K562 (cell line): ENCODE data around the gene RMND5A. TPM values are rescaled to one million over a fixed set of nuclear protein-coding genes. Genes with fewer than 3 reads are reported as not detected.

ENCODE experiments used
- ATAC-seq: fragments of 200-7000 bp; cut with Tn5 transposase; 3 replicates; pipeline ENCODE4 v1.9.1; 2020; ENCODE audit warnings: moderate library complexity
- BruUV-seq: library from RNA; stranded (reverse); fragments of 400-500 nt; replicated peaks from 2 replicates; lab custom pipeline; 2021; lab: Mats Ljungman, UMichigan
- CTCF ChIA-PET: fragments of 300-600 bp; formaldehyde crosslinking; extraction: SDS; loops from one replicate; lab custom pipeline; 2021; ENCODE audit warnings: low intra/inter-chr PET ratio; lab: Yijun Ruan, JAX
- POLR2A ChIA-PET: fragments of 300-600, 350-650 bp; sonication (Branson Sonifier 250); formaldehyde crosslinking; extraction: SDS; loops from one replicate; lab custom pipeline; 2021; ENCODE audit warnings: antibody characterized with exemption, inconsistent platforms; lab: Yijun Ruan, JAX
- DNase-seq, 4 experiments: peaks; one replicate each; pipeline versions ENCODE4 v3.0.0 to v3.0.0-alpha.2; 2011 to 2018; ENCODE audit warnings: low spot score in 3 of 4, mixed read lengths in 3 of 4; ENCODE audit errors: extremely low read depth in 1 of 4
- FAIRE-seq: peaks from 2 replicates; lab custom pipeline; 2011; peaks lifted over from hg19 to GRCh38; lab: Jason Lieb, UNC
- H2AFZ ChIP-seq: 2 replicates; pipeline ENCODE4 v1.6.0; 2011; ENCODE audit warnings: low read depth, low read length, control low read depth, inconsistent platforms
- H3K27ac ChIP-seq: fragments of 200-600 bp; 3 replicates; pipeline ENCODE4 v1.8.0; 2011; ENCODE audit warnings: low read depth, mild to moderate bottlenecking, control low read depth, inconsistent platforms, low read length, moderate library complexity, mixed read lengths; ENCODE audit errors: extremely low read depth
- H3K27me3 ChIP-seq, 2 experiments: fragments of 300-600 bp in 1 of 2; 2 replicates in 1 of 2; 3 replicates in 1 of 2; pipeline versions ENCODE4 v1.6.0 to v1.8.0; 2011; ENCODE audit warnings: inconsistent platforms in 2 of 2, low read length in 2 of 2, mild to moderate bottlenecking in 1 of 2, mixed read lengths in 1 of 2, moderate library complexity in 1 of 2; ENCODE audit not compliant: control insufficient read depth in 2 of 2, insufficient read depth in 2 of 2
- H3K36me3 ChIP-seq: fragments of 300-600 bp; 3 replicates; pipeline ENCODE4 v1.8.0; 2011; ENCODE audit warnings: mild to moderate bottlenecking, low read length, inconsistent platforms; ENCODE audit not compliant: control insufficient read depth, insufficient read depth
- H3K4me1 ChIP-seq, 2 experiments: fragments of 200-600 bp in 1 of 2; replicated peaks in 1 of 2; 2 replicates in 1 of 2; 3 replicates in 1 of 2; pipeline versions ENCODE4 v1.5.1 to v1.8.0; 2011; ENCODE audit warnings: inconsistent platforms in 2 of 2, low read length in 2 of 2, mild to moderate bottlenecking in 1 of 2, mixed read lengths in 1 of 2, moderate library complexity in 1 of 2; ENCODE audit not compliant: control insufficient read depth in 2 of 2, insufficient read depth in 2 of 2
- H3K4me2 ChIP-seq: 2 replicates; pipeline ENCODE4 v1.6.1; 2011; ENCODE audit warnings: low read length, control low read depth, inconsistent platforms, mixed read lengths; ENCODE audit not compliant: insufficient read depth
- H3K4me3 ChIP-seq: fragments of 200-600 bp; sonication (generic), shearing (Covaris generic); 2 replicates; pipeline ENCODE4 v1.5.1; 2016; ENCODE audit warnings: control low read depth, inconsistent platforms
- H3K79me2 ChIP-seq: fragments of 200-600 bp; 3 replicates; pipeline ENCODE4 v1.8.0; 2011; ENCODE audit warnings: low read length, inconsistent platforms; ENCODE audit not compliant: control insufficient read depth, insufficient read depth
- H3K9ac ChIP-seq, 2 experiments: 2 replicates each; pipeline versions ENCODE4 v1.6.0 to v1.6.1; 2011; ENCODE audit warnings: low read depth in 2 of 2, low read length in 2 of 2, control low read depth in 1 of 2, inconsistent platforms in 1 of 2, mild to moderate bottlenecking in 1 of 2, mixed read lengths in 1 of 2; ENCODE audit not compliant: insufficient read depth in 1 of 2
- H3K9me1 ChIP-seq: one replicate; pipeline ENCODE4 v1.6.0; 2011; ENCODE audit warnings: inconsistent platforms, mild to moderate bottlenecking, low read length, moderate library complexity; ENCODE audit not compliant: control insufficient read depth, insufficient read depth
- H3K9me3 ChIP-seq: replicated peaks from 2 replicates; pipeline ENCODE4 v1.5.1; 2011; ENCODE audit warnings: low read depth, low read length, inconsistent platforms; ENCODE audit not compliant: control insufficient read depth, insufficient read depth
- H4K20me1 ChIP-seq: replicated peaks from 2 replicates; pipeline ENCODE4 v1.6.1; 2011; ENCODE audit warnings: low read length, inconsistent platforms, mixed read lengths; ENCODE audit not compliant: control insufficient read depth, insufficient read depth
- GTF3C2 ChIP-seq: IDR thresholded peaks from 3 replicates; pipeline ENCODE4 v1.6.1; 2011; ENCODE audit warnings: borderline replicate concordance, mild to moderate bottlenecking, moderate library complexity; ENCODE audit not compliant: insufficient read length; ENCODE audit errors: extremely low read depth
- MAZ ChIP-seq, 2 experiments: fragments of 450-650 bp in 1 of 2; sonication (generic) in 1 of 2; formaldehyde crosslinking; IDR thresholded peaks in 1 of 2; conservative IDR thresholded peaks in 1 of 2; 2 replicates each; pipeline versions ENCODE4 v1.4.0 to v1.5.0; 2020; ENCODE audit warnings: mild to moderate bottlenecking in 1 of 2, missing genetic modification reagents in 1 of 2
- NR4A1 ChIP-seq, 2 experiments: fragments of 250-450 bp in 1 of 2; fragments of 450-650 bp in 1 of 2; sonication (Bioruptor Pico) in 1 of 2; IDR thresholded peaks; 2 replicates each; pipeline versions ENCODE4 v1.4.0 to v1.6.1; 2016 to 2020; ENCODE audit warnings: mild to moderate bottlenecking in 2 of 2, missing compliant biosample characterization in 1 of 2, missing genetic modification characterization in 1 of 2, moderate library complexity in 1 of 2
- POLR2AphosphoS5 ChIP-seq: IDR thresholded peaks from 2 replicates; pipeline ENCODE4 v1.6.1; 2011; ENCODE audit warnings: mild to moderate bottlenecking, low read depth, low read length, moderate library complexity; ENCODE audit not compliant: control insufficient read depth, insufficient read depth
- SETDB1 ChIP-seq: IDR thresholded peaks from one replicate; pipeline ENCODE4 v1.6.1; 2012; ENCODE audit warnings: low read length, control low read depth, inconsistent platforms
- SMC3 ChIP-seq: conservative IDR thresholded peaks from 2 replicates; pipeline ENCODE4 v1.6.1; 2011; ENCODE audit warnings: low read depth, low read length, improper control_type of control experiment; ENCODE audit not compliant: insufficient read depth
- TCF15 ChIP-seq: fragments of 250-450 bp; sonication (Bioruptor Pico); IDR thresholded peaks from 2 replicates; pipeline ENCODE4 v1.8.0; 2022; ENCODE audit warnings: moderate library complexity, mild to moderate bottlenecking, inconsistent platforms
- ZBTB43 ChIP-seq: sonication (generic); formaldehyde crosslinking; IDR thresholded peaks from 2 replicates; pipeline ENCODE4 v1.8.0; 2023; ENCODE audit warnings: mild to moderate bottlenecking, missing genetic modification reagents
- ZNF174 ChIP-seq: fragments of 250-450 bp; sonication (Bioruptor Pico); IDR thresholded peaks from 2 replicates; pipeline ENCODE4 v1.4.0; 2020; ENCODE audit warnings: mild to moderate bottlenecking
- ZNF408 ChIP-seq: fragments of 250-450 bp; sonication (Bioruptor Pico); IDR thresholded peaks from 2 replicates; pipeline ENCODE4 v1.4.0; 2020; ENCODE audit warnings: low read depth, mild to moderate bottlenecking, moderate library complexity
- WGBS: fragments of 100-300 bp; shearing (Covaris generic); methylation state at CpG from one replicate; pipeline ENCODE4 v1.1.6; 2016; ENCODE audit warnings: low coverage, mixed read lengths; ENCODE audit not compliant: insufficient coverage; ENCODE audit errors: missing lambda C conversion rate; 5-methylcytosine and 5-hydroxymethylcytosine counted together
- in situ Hi-C: fragments of 300-500 bp; cut with MboI; formaldehyde crosslinking; loops from 4 replicates; pipeline ENCODE4 v1.15.0; 2018; ENCODE audit warnings: inconsistent platforms, mixed read lengths
- intact Hi-C: fragments of 100-400 bp; cut with micrococcal nuclease; formaldehyde crosslinking; loops from 2 replicates; pipeline ENCODE4 v1.14.2; 2022
- polyA plus RNA-seq, 8 experiments: library from polyadenylated mRNA; depleted of rRNA in 4 of 8; stranded (reverse) in 5 of 8; unstranded in 3 of 8; fragments of >200 nt; fragmentation: Nextera tagmentation in 2 of 8; fragmentation: Illumina TruSeq in 1 of 8; extraction: Ambion mirVana in 2 of 8; extraction: Trizol in 1 of 8; gene quantifications; 2 replicates each; pipeline versions ENCODE4 v1.2.1 to v1.2.3, GENCODE V29; 2011 to 2014; ENCODE audit warnings: inconsistent platforms in 1 of 8, missing spikeins in 1 of 8
- total RNA-seq, 7 experiments: library from RNA; depleted of rRNA in 6 of 7; stranded (reverse); fragments of >200 nt in 6 of 7; fragmentation: Illumina TruSeq in 2 of 7; extraction: Trizol in 2 of 7; gene quantifications; 2 replicates each; pipeline versions ENCODE4 v1.2.1 to v1.2.3, GENCODE V29; 2011 to 2021; ENCODE audit warnings: low replicate concordance in 1 of 7

RMND5A gene
- total and polyA plus RNA-seq, 9 of the 15 experiments (the other 6 are each of a cell fraction or from before 2014, with no cell fraction given) = 13.2 to 43.5 (median 34.1) TPM

- Histone ChIP-seq H3K27ac (no peak overlapping the region), H3K27me3 (no peaks in the 10 kb centered on the region), H3K4me3 (no peak overlapping the region), H3K79me2 (peaks cover 18% of the 10 kb centered on the region), H2AFZ (no peak overlapping the region), H3K9ac (no peak overlapping the region), H3K9me3 (no peaks in the 10 kb centered on the region), H4K20me1 (no peaks in the 10 kb centered on the region), H3K4me1 (peaks cover 0 to 7% of the 10 kb centered on the region in 2 experiments; a peak in 2 of 5 replicates), H3K9me1 (no peaks in the 10 kb centered on the region), H3K4me2 (no peak overlapping the region), H3K36me3 (peaks cover 55% of the 10 kb centered on the region)
- no TSS peak for BruUV-seq
- ChIA-PET CTCF (no interaction called here), POLR2A (no interaction called here)
- DNase-seq (no peak), ATAC-seq (no peak), FAIRE-seq (no peak)
- intact Hi-C loops (no loop called here), in situ Hi-C loops (loop anchor here (10.0 to 25.0 kb wide), 2 partner anchors 47 to 311 kb away; no protein-coding TSS in a partner anchor)
- 100% methylated on average over 1 of the region's 1 CpG for WGBS
- no peak for TF ChIP-seq SETDB1
These were observed 31.7 kb downstream of the RMND5A start for GRCh38 chr2:86751778-86752177.

GRCh38 chr2:86752934-86753333, 32.8 kb downstream of the RMND5A start:
- no peak for DNase-seq
- H3K36me3 ChIP-seq = peaks cover 50% of the 10 kb centered on the region
- in situ Hi-C loops (loop anchor here (10.0 to 25.0 kb wide), 2 partner anchors 48 to 309 kb away; no protein-coding TSS in a partner anchor), intact Hi-C loops (no loop called here)
- 91% methylated on average over 3 of the region's 3 CpGs for WGBS
- no peaks in the 10 kb centered on the region for H3K27me3 ChIP-seq
- no peak for FAIRE-seq
- H3K4me3 ChIP-seq = no peak overlapping the region
- no TSS peak for BruUV-seq
- H4K20me1 ChIP-seq = no peaks in the 10 kb centered on the region
- ATAC-seq = no peak
- H3K9me3 ChIP-seq = no peaks in the 10 kb centered on the region
- ChIA-PET POLR2A (no interaction called here), CTCF (no interaction called here)
- H3K79me2 ChIP-seq = peaks cover 13% of the 10 kb centered on the region; the same call in 1 of the 3 replicates
- H2AFZ ChIP-seq = no peak overlapping the region
- peaks cover 0 to under 1% of the 10 kb centered on the region in 2 experiments; a peak in 1 of 5 replicates for H3K4me1 ChIP-seq
- no peaks in the 10 kb centered on the region for H3K9me1 ChIP-seq
- no peak overlapping the region for H3K9ac ChIP-seq
- no peak overlapping the region for H3K27ac ChIP-seq
- H3K4me2 ChIP-seq = no peak overlapping the region
- no peak for TF ChIP-seq ZNF174 (CRISPR knock-in tag)
- TF ChIP-seq SMC3 = no peak
- no peak for TF ChIP-seq GTF3C2
- TF ChIP-seq ZBTB43 (CRISPR knock-in tag) = no peak
- TF ChIP-seq NR4A1 (CRISPR knock-in tag; IDR thresholded peaks at IDR 0.05) = no peak
- no peak for TF ChIP-seq NR4A1 (tag; IDR thresholded peaks at IDR 0.05)
- TF ChIP-seq ZNF408 (CRISPR knock-in tag) = no peak
- TF ChIP-seq MAZ (CRISPR knock-in tag; conservative IDR thresholded peaks at IDR 0.05 in 1 of 2, IDR thresholded peaks at IDR 0.05 in 1 of 2) = no peak
- no peak for TF ChIP-seq POLR2AphosphoS5
- no peak for TF ChIP-seq TCF15 (CRISPR knock-in tag)
